SH-SY5Y (cell line): ENCODE measurements around the gene PPP1R12B.

Experiments
- GATA2 ChIP-seq: IDR thresholded peaks from 2 replicates; pipeline ENCODE4 v1.6.1; 2011; ENCODE audit warnings: mild to moderate bottlenecking, low read depth, low read length
- GATA3 ChIP-seq: IDR thresholded peaks from 2 replicates; pipeline ENCODE4 v1.6.1; 2011; ENCODE audit warnings: low read depth, mild to moderate bottlenecking, low read length, moderate library complexity

The PPP1R12B gene

DNA sequence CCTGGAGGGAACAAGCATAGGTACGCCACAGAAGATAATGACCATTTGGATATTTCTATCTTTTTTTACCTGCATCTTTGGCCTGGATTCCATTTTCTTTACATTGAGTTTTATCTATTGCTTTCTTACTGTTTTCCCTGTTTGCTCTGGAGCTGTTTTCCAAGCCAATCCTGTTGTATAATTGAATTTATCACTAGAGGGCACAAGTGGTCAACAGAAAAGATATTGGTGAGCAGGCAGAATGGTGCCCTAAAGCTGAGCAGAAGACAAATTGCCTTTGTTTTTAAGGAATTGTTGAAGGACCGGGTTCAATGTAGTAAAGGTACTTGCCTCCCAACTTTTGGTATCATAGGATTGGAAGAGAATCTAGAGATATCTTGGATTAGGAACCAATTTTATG lies 152.8 kb downstream of the PPP1R12B start:
- no peak for TF ChIP-seq GATA3
- TF ChIP-seq GATA2, result no peak

DNA sequence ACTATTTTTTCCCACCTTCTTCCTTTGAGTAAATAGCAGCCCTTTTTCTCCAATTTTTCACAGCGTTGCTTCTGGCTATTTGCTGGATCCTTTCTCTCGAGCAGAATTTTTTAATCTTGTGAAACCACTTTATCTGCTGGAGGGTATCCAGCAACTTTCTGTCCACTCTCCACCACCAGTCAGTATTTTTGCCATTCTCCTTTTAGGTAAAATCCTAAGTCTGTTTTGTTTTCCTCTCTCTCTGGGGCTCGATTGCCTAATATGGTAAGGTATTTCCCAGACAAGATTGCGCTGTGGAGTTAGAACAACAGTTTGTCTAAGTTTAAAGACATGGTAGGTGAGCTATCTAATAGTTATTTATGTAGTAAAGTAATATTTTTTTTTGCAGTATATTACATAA lies 156.9 kb downstream of the PPP1R12B start:
- TF ChIP-seq GATA3 (no peak), GATA2 (no peak)

DNA sequence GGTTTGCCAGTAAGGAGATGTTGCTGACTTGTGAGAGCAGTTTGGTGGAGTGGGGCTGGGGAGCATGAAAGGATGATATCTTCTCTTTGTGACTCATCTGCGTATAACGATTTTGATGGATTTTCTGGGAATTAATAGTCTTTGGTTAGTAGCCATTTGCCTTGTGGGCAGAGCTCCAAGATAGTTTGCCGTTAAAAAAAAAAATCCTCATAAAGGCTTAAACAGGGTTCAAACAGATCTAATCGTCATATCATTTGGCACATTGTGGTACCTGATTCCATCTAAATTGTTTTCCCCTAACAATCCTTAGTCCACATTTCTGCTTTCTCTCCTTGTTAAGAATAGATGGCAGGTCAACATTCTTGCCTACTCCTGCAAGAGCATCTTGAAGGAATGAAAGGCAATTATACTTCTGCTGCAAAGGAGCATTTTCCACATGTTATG lies 168.0 kb downstream of the PPP1R12B start:
- TF ChIP-seq GATA2 (peak; percentile 17; the same call in 1 of the 2 replicates), GATA3 (no peak)

DNA sequence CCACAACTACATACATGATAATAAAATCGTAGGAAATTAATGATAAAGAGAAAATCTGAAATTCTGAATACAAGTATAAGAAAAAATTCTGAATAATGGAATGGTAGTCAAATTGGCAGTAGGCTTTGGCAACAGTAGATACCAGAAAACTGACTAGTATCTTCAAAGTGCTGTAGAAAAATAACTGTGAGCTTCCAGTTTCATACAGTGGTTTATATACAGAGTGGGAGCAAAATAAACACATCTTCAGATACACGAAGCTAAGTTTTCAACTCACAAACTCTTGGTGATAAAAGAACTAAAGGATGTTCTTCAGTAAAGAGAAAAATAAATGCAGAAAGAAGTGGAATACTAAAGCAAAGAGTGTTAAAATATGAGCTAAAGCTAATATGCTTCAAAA lies 173.4 kb downstream of the PPP1R12B start:
- TF ChIP-seq GATA2, result no peak
- no peak for TF ChIP-seq GATA3

DNA sequence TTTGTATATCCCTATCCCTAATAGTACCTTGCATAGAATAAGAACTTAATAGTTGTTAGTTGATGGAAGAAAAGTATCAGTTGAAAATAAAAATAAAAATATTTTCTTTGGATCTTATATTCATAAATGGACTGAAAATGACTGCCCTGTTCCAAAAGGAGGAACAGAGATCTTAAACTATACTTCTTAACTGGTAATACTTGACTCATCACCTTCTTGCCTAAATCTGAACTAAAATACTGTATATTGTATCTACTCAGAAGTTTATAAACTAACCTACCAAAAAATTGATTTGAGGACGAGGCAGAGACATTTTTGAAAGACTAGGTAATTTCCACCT lies 182.9 kb downstream of the PPP1R12B start:
- TF ChIP-seq GATA3 (no peak), GATA2 (no peak)

DNA sequence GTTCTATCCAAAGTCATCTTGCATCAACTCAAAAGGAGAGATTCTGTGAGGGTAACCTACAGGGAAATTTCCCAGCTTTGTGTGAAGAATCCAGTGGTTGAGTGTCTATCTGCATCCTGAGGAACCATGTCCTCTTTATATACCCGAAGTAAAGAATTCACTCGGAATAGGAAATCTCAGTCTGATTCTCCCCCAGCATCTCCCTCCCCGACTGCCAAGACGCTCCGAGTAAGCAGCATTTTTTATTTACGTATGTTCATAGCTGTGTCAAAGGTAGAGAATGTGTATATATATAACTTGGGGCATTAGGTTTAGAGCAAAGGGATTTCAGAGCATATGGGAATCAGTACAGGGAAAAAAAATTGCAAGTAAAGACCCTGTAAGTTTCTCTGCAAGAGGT lies 191.5 kb downstream of the PPP1R12B start:
- TF ChIP-seq GATA3, result no peak

DNA sequence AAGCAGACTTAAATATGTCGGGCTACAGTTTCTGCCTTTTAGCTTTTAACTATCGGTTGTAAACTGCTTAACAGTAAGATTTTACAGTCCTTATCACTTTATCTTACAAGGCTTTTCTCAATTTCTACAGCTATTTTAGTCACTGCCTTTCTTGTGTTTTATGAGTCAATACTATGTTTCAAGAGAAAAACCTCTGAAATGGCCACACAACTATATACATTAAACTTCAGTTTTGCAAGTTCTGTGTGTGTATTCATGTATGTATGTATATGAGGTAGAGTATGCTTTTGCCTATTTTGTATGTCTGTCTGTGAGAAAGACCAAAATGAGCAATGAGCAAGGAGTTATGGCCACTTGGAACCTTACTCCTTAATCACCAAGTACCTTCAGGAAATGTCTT lies 191.9 kb downstream of the PPP1R12B start:
- no peak for TF ChIP-seq GATA3
- no peak for TF ChIP-seq GATA2

DNA sequence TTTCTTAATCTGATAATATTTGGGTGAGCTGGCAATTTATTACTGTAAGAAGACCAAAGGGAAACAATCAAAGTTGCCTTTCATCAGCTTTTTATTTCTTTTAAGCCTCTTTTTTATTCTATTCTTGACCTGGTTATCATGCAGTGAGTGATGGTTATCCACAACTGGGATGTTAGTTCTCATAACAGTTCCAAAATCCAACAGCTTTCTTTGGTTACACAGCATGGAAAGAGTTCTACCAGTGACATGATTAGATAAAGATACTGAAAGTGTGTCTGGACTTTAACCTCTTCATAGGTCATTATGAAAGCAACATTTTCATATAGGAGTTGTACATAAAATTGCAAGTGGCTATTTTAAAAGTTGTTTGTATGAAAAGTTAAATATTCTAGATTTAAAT lies 198.7 kb downstream of the PPP1R12B start:
- TF ChIP-seq GATA3, result no peak
- no peak for TF ChIP-seq GATA2

DNA sequence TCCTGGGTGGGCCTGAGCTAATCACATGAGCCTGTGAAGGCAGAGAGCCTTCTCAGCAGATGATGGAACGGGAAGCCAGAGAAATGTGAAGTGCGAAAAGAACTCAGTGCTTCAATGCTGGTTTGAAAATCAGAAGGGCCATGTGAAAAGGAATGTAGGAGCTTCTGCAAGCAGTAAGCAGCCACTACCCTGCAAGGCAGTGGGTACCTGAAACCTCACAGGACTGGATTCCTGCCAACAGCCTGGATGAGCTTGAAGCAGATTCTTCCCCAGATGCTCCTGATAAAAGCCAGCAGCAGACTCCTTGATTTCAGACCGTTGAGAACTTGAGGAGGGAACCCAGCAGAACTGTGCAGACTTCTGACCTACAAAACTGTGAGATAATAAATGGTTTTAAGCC lies 203.2 kb downstream of the PPP1R12B start:
- no peak for TF ChIP-seq GATA3
- TF ChIP-seq GATA2, result no peak; the same call in 1 of the 2 replicates

DNA sequence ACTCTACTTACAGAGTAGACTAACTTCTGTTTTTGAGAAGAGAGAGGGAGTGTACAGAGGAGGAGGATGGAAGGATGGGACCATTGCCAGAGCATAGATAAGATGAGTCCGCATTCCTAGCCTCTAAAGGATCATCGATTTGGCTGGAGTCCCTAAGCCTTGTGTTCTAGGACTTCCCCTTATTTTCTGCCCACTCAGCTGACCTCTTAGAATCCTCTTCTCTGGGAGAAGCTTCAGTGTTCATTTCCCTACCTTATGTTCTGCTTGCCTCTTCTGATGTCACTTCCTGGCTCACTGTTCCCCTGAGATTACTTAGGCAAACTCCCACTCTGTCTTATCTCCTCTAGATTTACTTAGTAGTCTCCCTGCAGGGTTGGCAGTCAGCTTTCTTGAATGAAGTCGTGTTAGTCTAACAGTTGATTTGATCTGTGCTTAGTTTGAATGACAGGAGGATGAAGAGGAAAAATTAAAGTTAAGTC lies 205.1 kb downstream of the PPP1R12B start:
- TF ChIP-seq GATA3 (no peak), GATA2 (no peak)

DNA sequence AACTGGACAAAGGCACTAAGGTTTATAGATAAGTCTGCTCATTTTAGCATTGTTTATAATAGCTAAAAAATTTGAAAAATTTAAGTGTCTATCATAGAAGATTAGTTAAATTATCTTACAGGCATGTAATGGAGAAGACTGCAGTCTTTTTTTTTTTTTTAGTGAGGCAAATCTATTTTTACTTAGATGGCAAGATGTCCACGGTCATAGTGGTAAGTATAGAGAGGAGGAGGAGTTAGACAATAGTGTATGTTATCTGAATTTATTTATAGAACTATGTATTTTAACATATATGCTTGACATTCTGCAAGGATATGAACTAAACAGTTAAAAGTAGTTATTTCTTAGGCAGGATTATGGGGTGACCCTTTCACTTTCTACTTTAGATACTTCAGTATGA lies 212.7 kb downstream of the PPP1R12B start:
- no peak for TF ChIP-seq GATA3

DNA sequence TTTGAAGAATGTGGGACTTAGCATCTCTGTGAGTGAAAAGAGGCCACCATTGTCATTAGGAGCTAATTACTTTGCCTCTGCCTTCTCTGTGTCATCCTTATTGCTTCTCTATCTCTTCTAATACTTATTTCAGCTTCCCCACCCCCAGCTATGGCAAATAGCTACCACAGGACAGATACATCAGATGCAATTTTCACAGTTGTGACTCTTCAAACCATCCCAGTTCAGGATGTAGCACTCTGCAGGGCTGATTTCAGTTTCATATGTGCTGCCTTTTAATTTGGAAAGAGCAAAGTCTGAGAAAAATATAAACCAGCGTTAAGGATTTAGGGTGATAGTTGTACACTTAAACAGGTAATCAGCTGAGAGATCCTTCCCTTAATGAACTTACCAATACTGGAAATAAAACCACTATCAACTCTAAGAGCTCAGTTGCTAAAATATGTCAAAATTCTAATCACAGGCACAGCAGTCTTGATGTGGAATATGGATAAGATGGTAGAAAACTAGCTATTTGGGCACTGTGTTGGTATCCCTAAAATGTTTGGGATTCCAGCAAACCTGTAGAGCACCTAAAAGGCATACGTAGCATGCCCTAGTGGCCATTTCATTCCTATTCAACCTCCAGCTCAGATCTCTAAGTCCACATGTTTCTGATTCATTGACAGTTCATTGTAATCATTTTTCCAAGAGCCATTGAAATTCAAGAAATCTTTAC lies 213.4 kb downstream of the PPP1R12B start:
- TF ChIP-seq GATA3, result no peak
- no peak for TF ChIP-seq GATA2

DNA sequence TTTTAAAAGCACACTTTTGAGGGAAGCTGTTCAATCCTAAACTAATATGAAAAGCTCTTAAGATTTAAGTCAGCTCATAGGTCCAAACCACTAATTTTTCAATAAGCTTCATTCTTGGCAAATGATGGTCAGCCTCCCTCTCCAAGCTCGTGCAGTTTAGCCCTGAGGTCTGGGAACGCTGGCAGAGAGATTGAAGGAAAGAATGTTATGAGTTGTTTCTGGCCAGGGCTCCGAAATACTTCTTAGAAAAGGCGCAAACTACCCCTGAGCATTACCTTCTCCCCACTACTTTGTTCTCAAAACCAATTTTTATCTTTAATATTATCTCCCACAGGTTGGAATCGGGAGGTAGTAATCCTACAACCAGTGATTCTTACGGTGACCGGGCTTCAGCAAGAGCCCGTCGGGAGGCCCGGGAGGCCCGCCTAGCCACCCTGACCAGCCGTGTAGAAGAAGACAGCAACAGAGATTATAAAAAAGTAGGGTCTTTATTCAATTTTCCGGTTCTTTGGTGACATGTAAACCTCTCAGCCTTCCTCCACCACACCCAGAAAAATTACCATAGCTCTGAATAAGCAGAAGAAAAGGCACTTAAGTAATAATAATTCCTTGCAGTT lies 214.1 kb downstream of the PPP1R12B start:
- TF ChIP-seq GATA3 (no peak), GATA2 (no peak)

DNA sequence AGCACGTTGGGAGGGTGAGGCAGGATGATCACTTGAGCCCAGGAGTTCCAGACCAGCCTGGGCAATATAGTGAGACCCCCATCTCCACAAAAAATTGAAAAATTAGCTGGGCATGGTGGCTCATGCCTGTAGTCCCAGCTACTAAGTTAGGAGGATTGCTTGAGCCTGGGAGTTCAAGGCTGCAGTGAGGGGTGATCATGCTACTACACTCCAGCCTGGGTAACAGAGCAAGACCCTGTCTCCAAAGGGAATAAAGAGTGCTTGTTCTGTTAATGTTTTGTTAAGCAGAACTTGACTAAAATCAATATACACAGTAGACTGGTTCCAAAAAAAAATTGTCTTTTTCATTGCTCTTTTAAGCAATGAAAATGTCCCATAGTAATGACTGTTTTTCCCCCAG lies 215.3 kb downstream of the PPP1R12B start:
- TF ChIP-seq GATA3 (no peak), GATA2 (no peak)

DNA sequence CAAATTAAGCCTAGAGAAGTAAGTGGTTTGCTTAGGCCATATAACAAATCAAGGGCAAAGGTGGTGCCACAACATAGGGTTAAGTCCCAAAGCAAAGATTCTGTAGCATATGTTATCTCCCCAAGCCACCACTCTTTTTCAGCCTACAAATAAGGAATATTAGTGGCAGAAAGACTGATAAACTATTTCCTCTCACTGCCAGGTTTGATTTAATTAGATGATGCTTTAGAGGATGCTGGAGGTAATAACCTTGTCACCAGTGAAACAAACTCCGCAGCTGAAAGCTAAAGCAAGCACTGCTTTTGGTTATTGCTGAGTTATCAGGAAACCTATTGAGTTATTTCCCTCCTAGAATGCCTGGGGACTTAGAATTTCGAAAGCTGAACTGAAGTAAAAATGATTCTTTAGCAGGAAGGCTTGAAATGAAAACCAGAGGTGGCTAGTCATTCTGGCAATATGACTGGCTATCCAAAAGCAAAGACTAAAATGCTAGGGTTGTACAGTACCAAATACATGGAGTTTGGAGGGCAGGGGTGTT lies 216.5 kb downstream of the PPP1R12B start:
- 0 out of 2 replicates have a peak, but pooled peaks have one; percentile 19 for TF ChIP-seq GATA3
- TF ChIP-seq GATA2, result no peak; the same call in 1 of the 2 replicates
